Stimulated activated effector memory CD8-positive, alpha-beta T cell treated with anti-CD3 and anti-CD28 coated beads, Interleukin-12 subunit alpha, Interleukin-12 subunit beta, amount 100 ng/mL, for 72 hours (primary cell): ENCODE results near the gene CNNM2.
"Not testable (repeated sequence)": the region's sequence is repeated elsewhere in the genome, so short reads cannot be mapped to it uniquely, and the experiment has no call there.

ENCODE experiments used
- ATAC-seq: fragments of 150-1000 bp; cut with Tn5 transposase; 2 replicates; pipeline ENCODE4 v1.10.0; 2021
- DNase-seq, 2 donors: peaks; one replicate each; pipeline ENCODE4 v3.0.0; 2021 to 2022; ENCODE audit warnings: low spot score in 2 of 2
- H3K27ac Mint-ChIP-seq: one replicate; pipeline ENCODE4 v1.8.0; 2022; ENCODE audit warnings: mild to moderate bottlenecking, mixed read lengths
- H3K36me3 Mint-ChIP-seq: one replicate; pipeline ENCODE4 v1.8.0; 2022; ENCODE audit warnings: mild to moderate bottlenecking, mixed read lengths
- H3K4me1 Mint-ChIP-seq: one replicate; pipeline ENCODE4 v1.8.0; 2022; ENCODE audit warnings: mixed read lengths
- H3K4me3 Mint-ChIP-seq: one replicate; pipeline ENCODE4 v1.8.0; 2022; ENCODE audit warnings: mild to moderate bottlenecking, mixed read lengths
- H3K9me3 Mint-ChIP-seq: one replicate; pipeline ENCODE4 v1.8.0; 2022; ENCODE audit warnings: mixed read lengths

Gene CNNM2

GRCh38 chr10:103125323-103126267 lies 207.5 kb downstream of the CNNM2 start:
- Mint-ChIP-seq H3K4me3 (no peak overlapping the region), H3K36me3 (peaks cover 37% of the 10 kb centered on the region), H3K27ac (no peak overlapping the region), H3K9me3 (no peaks in the 10 kb centered on the region), H3K4me1 (peaks cover 14% of the 10 kb centered on the region)
- DNase-seq: no peak
- peak; percentile 69 for ATAC-seq

DNA sequence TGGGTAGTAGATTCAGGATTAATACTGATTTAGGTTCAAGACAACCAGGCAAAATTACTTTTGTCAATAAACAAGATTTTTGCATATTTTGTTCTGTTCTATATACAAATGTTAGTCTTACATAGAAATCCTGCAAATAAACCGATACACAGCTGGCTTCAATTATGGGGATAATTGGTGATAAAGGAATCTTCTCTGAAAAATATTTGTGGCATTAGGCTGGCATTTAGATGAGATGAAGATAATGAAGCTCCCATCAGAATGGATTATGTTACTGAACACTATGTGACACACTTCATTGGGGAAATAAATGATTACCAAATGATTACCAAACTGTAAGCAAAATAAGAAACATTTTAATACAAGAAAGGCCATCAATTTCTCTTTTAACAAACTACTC lies 209.1 kb downstream of the CNNM2 start:
- H3K36me3 Mint-ChIP-seq: peaks cover 47% of the 10 kb centered on the region
- no peak overlapping the region for H3K4me3 Mint-ChIP-seq
- H3K27ac Mint-ChIP-seq: peak overlapping the region; percentile 45
- ATAC-seq: no peak
- DNase-seq: no peak
- H3K9me3 Mint-ChIP-seq: no peaks in the 10 kb centered on the region
- H3K4me1 Mint-ChIP-seq: peaks cover 14% of the 10 kb centered on the region

GRCh38 chr10:103130180-103130579 lies 212.1 kb downstream of the CNNM2 start:
- peaks cover 36% of the 10 kb centered on the region for H3K36me3 Mint-ChIP-seq
- not testable (repeated sequence) for H3K9me3 Mint-ChIP-seq, ATAC-seq, H3K27ac Mint-ChIP-seq, H3K4me3 Mint-ChIP-seq, DNase-seq
- peaks cover 13% of the 10 kb centered on the region for H3K4me1 Mint-ChIP-seq

DNA sequence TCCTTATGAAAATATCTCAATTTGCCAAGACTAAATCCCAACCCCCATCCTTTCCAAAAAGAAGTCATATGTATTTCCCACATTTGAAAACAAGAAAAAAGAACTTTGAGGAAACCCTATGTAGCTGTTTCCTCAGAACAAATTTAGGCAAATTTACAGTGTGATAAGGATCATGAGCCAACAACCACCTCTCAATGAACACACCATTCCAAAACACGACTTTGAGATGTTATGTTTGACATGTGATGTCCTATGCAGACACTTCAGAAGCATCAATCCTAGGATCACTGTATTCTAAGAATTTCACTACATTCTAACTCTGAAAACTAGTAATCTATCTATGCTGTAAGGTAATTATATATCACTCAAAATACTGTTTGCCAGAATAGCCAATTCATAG lies 212.8 kb downstream of the CNNM2 start:
- H3K27ac Mint-ChIP-seq: peak overlapping the region; percentile 6
- ATAC-seq: no peak

GRCh38 chr10:103135168-103135567 lies 217.1 kb downstream of the CNNM2 start:
- peaks cover 14% of the 10 kb centered on the region for H3K4me1 Mint-ChIP-seq
- not testable (repeated sequence) for DNase-seq, H3K4me3 Mint-ChIP-seq, ATAC-seq, H3K9me3 Mint-ChIP-seq
- peak overlapping the region; percentile 40 for H3K27ac Mint-ChIP-seq
- peaks cover 56% of the 10 kb centered on the region for H3K36me3 Mint-ChIP-seq

More for the DNA sequence above, 212.8 kb downstream of the CNNM2 start:
- Mint-ChIP-seq H3K4me3 (no peak overlapping the region), H3K36me3 (peaks cover 35% of the 10 kb centered on the region), H3K4me1 (peaks cover 13% of the 10 kb centered on the region), H3K9me3 (no peaks in the 10 kb centered on the region)
- DNase-seq: no peak

- DNase-seq (no peak), ATAC-seq (no peak)
- Mint-ChIP-seq H3K27ac (no peak overlapping the region), H3K9me3 (no peaks in the 10 kb centered on the region), H3K4me3 (no peak overlapping the region), H3K4me1 (peaks cover 18% of the 10 kb centered on the region), H3K36me3 (peaks cover 61% of the 10 kb centered on the region)
These were observed 221.7 kb downstream of the CNNM2 start for GRCh38 chr10:103139803-103140202.
